Nephron progenitor cell (in vitro differentiated cells): Measurements from ENCODE around the gene ACTG1.

Experiments used
- DNase-seq: peaks from one replicate; pipeline ENCODE4 v3.0.0; 2021
- H3K27ac Mint-ChIP-seq: 2 replicates; pipeline ENCODE4 v1.8.0; 2021; ENCODE audit warnings: mild to moderate bottlenecking, moderate library complexity, mixed read lengths
- H3K27me3 Mint-ChIP-seq: 2 replicates; pipeline ENCODE4 v1.8.0; 2021; ENCODE audit warnings: mild to moderate bottlenecking, low read depth, mixed read lengths; ENCODE audit not compliant: poor library complexity
- H3K36me3 Mint-ChIP-seq: 2 replicates; pipeline ENCODE4 v1.8.0; 2021; ENCODE audit warnings: low read depth, mixed read lengths
- H3K4me1 Mint-ChIP-seq: 2 replicates; pipeline ENCODE4 v1.8.0; 2021; ENCODE audit warnings: mixed read lengths
- H3K4me3 Mint-ChIP-seq: 2 replicates; pipeline ENCODE4 v1.8.0; 2021; ENCODE audit warnings: mild to moderate bottlenecking, moderate library complexity, mixed read lengths
- H3K9me3 Mint-ChIP-seq: 2 replicates; pipeline ENCODE4 v1.8.0; 2021; ENCODE audit warnings: mild to moderate bottlenecking, moderate library complexity, mixed read lengths
- TF ChIP-seq, protein P1 (sequence below): fragments of 200-600 bp; sonication (generic); IDR thresholded peaks from 2 replicates; pipeline ENCODE4 v1.5.0; 2021; ENCODE audit warnings: antibody characterized with exemption

Gene ACTG1

DNA sequence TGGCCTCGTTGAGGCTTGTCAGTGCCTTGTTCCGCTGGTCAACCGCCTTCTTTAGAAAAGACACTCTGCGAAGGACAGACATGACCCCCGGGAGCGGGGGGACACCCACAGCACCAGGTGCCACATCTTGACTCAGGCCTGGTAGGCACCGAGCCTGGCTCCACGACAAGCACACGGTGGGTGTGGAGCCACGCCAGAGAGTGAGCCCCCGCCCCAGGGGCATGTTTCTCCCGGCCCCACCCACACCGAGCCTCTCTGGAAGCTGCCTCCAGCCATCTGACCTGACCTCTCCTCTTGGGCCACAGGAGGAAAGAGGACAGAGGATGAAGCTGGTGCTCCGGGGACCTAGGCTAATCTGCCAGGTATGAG, 35.0 kb upstream of the ACTG1 start:
- TF ChIP-seq, protein P1, sequence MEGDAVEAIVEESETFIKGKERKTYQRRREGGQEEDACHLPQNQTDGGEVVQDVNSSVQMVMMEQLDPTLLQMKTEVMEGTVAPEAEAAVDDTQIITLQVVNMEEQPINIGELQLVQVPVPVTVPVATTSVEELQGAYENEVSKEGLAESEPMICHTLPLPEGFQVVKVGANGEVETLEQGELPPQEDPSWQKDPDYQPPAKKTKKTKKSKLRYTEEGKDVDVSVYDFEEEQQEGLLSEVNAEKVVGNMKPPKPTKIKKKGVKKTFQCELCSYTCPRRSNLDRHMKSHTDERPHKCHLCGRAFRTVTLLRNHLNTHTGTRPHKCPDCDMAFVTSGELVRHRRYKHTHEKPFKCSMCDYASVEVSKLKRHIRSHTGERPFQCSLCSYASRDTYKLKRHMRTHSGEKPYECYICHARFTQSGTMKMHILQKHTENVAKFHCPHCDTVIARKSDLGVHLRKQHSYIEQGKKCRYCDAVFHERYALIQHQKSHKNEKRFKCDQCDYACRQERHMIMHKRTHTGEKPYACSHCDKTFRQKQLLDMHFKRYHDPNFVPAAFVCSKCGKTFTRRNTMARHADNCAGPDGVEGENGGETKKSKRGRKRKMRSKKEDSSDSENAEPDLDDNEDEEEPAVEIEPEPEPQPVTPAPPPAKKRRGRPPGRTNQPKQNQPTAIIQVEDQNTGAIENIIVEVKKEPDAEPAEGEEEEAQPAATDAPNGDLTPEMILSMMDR = no peak
- peaks cover 27% of the 10 kb centered on the region for H3K4me1 Mint-ChIP-seq
- no peaks in the 10 kb centered on the region for H3K27me3 Mint-ChIP-seq
- no peaks in the 10 kb centered on the region for H3K9me3 Mint-ChIP-seq
- no peak for DNase-seq
- peaks cover 22% of the 10 kb centered on the region for H3K36me3 Mint-ChIP-seq
- no peak overlapping the region for H3K4me3 Mint-ChIP-seq
- H3K27ac Mint-ChIP-seq = no peak overlapping the region

DNA sequence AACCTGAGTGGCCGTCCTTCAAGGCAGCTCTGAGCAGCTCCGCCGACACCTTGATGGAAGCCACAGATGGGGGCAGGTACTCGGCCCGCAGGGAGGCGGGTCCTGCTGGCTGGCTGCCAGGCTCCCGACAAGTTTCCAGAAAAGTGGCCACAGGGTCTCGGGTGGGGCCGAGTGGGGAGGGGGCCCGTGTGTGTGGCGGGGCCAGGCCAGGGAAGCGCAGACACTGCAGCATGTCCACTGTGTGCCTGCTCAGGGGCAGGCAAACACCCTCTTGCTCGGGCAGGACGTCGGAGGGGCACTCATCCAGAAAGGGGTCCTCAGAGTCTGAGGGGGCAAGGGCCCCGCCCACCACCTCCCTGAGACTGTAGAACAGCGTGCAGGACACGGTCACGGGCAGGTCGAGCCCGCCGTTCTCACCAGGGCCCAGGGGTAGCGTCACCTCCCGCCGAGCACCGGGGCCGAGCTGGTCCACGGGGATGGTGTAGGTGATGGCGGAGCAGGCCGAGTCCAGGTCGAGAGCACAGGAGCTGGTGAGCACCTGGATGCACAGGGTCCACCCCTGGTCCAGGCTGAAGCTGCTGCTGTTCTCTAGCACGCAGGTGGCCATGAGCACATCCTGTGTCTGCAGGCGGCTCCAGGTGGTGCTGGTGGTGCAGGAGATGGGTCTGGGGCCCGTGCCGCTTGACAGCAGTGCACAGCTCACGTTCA, 34.5 kb upstream of the ACTG1 start:
- peaks cover 27% of the 10 kb centered on the region for H3K4me1 Mint-ChIP-seq
- no peak overlapping the region for H3K4me3 Mint-ChIP-seq
- TF ChIP-seq, protein P1 = no peak
- no peak for DNase-seq
- peaks cover 22% of the 10 kb centered on the region for H3K36me3 Mint-ChIP-seq
- H3K9me3 Mint-ChIP-seq = no peaks in the 10 kb centered on the region
- no peak overlapping the region for H3K27ac Mint-ChIP-seq
- no peaks in the 10 kb centered on the region for H3K27me3 Mint-ChIP-seq

DNA sequence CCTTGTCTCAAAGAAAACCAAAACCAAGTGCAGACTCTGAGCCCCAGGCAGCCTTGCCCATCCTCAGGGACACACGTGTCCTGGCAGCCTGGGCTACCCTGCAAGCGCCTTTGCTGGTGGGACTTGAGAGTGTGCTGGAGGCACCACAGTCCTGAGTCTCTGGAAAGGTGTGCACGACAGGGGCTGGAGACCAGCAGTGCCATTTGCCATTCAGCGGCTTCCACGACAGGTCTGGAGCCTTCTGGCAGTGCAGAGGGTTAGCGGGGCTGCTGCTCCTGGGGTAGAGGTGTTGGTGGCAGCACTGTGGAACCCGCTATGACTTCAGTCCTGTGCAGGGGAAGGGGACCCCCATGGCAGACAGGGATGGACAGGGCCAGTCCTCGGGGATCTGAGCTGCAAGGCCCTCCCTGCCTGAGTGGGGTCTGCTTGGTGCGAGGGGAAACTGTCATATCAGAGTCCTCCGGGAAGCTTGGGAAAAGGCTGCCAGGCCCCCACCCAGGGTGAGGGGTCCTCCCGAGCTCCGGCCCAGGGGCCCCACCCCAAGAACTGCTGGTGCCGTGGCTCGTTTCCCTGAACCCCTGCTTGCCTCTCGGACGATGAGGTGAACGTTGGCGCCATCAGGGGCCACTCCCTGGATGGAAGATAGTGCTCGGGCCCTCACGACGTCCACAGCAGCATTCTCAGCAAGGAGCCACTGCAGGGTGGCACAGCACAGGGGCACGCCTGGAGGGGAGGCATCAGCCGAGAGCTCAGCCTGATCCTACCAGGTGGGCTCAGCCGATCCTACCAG, 32.8 kb upstream of the ACTG1 start:
- H3K4me1 Mint-ChIP-seq = peaks cover 13% of the 10 kb centered on the region

DNA sequence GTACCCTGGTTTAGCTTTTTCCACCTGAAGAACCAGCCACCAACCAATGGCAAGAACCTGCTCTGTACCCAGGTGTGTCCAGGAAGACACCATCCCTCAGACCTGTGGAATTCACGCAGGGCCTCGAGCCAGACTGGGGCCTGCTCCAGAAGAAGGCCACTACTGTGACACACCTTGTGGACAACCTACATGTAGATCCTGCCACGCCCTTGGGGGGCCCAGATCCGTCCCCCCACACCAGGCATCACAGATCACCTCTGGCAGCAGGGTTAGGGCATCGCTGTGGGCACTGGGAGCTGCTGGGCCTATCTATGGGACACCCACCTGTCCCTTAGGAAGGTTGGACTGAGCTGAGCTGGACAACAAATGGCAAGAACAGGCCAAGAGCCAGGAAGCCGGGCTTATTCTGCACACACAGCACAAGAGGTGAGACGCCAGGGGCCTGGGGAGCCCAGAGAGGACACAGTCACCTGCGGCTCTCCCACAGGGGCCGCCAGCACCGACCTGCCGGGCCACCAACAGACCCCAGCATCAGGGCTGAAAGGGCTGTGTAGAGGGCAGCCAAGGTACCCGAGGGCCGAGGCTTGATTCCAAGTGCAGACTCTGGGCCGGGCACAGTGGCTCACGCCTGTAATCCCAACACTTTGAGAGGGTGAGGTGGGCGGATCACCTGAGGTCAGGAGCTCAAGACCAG, 31.8 kb upstream of the ACTG1 start:
- Mint-ChIP-seq H3K4me1 (peaks cover 4% of the 10 kb centered on the region), H3K36me3 (peaks cover 9% of the 10 kb centered on the region), H3K9me3 (no peaks in the 10 kb centered on the region), H3K4me3 (no peak overlapping the region), H3K27me3 (no peaks in the 10 kb centered on the region), H3K27ac (no peak overlapping the region)
- TF ChIP-seq, protein P1 = no peak
- DNase-seq = no peak

More for the DNA sequence above, 32.8 kb upstream of the ACTG1 start:
- Mint-ChIP-seq H3K36me3 (peaks cover 18% of the 10 kb centered on the region), H3K9me3 (no peaks in the 10 kb centered on the region), H3K27ac (no peak overlapping the region), H3K27me3 (no peaks in the 10 kb centered on the region), H3K4me3 (no peak overlapping the region)
- TF ChIP-seq, protein P1 = no peak
- no peak for DNase-seq

DNA sequence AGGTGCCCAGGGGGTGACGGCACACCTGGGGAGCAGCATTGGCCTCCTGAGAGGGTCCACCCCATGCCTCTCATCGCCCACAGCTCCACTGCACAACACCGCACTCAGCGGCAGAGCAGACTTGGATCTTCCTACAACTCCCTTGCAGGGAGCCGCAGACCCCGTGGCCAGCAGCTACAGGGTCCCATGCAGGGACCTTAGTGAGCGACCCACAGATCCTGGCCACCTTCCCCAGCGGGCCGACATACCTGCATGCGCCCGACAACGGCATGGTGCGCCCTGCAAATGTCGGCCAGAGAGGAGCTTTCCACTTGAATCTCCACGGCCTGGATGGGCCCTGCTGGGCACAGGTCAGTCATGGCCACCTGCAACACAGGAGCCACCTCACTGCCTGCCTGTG, 31.2 kb upstream of the ACTG1 start:
- TF ChIP-seq, protein P1 = no peak
- no peaks in the 10 kb centered on the region for H3K9me3 Mint-ChIP-seq

More for the DNA sequence above, 31.2 kb upstream of the ACTG1 start:
- no peak for DNase-seq
- H3K4me1 Mint-ChIP-seq = no peaks in the 10 kb centered on the region
- H3K27ac Mint-ChIP-seq = no peak overlapping the region
- no peak overlapping the region for H3K4me3 Mint-ChIP-seq
- peaks cover under 1% of the 10 kb centered on the region for H3K27me3 Mint-ChIP-seq
- H3K36me3 Mint-ChIP-seq = peaks cover 5% of the 10 kb centered on the region
